ENCODE data around the gene NDUFV1. TPM values are rescaled to one million over a fixed set of nuclear protein-coding genes. Genes with fewer than 3 reads are reported as not detected.

Gene NDUFV1
- total and polyA plus RNA-seq, 2 donors (not counting 1 experiment from before 2014, with no cell fraction given) = 238 to 315 TPM

DNA sequence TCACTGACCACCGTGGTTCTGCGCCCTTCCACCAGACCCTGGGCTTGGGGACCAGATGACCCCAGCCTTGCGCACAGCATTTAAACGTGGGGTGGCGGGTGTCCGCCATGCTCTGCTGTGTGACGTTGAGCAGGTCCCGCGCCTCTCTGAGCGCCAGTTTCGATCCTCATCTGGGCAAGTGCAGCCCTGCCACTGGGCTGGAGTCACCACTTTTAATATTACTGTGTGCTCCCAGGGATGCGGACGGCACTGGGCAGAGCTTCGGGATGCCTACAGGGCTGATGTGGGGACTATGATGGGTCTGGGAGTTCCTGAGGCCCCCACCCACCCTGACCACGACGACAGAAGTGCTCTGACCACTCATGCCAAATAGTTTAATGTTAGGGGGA is 24.2 kb downstream of the NDUFV1 start:
- Histone ChIP-seq H3K27ac (ENCODE audit: low read length in 2 of 2) (peak overlapping the region; percentile 83 to 85), H3K79me2 (ENCODE audit: control insufficient read depth, insufficient read depth, low read length) (no peaks in the 10 kb centered on the region), H3K9me3 (ENCODE audit: control extremely low read depth in 1 of 3, control insufficient read depth in 2 of 3, insufficient read depth in 1 of 3, low read length in 2 of 3) (no peaks in the 10 kb centered on the region), H2AFZ (ENCODE audit: insufficient read depth, low read depth, low read length, poor library complexity, severe bottlenecking) (peak overlapping the region; percentile 81), H3K4me1 (ENCODE audit: control insufficient read depth in 2 of 2, insufficient read depth in 2 of 2, low read length in 2 of 2) (peaks cover 14 to 19% of the 10 kb centered on the region in 2 donors), H3K36me3 (replicated peaks in 1 of 2; ENCODE audit: control extremely low read depth in 1 of 2, control insufficient read depth in 1 of 2, extremely low read depth in 1 of 2, insufficient read depth in 2 of 2, low read length in 1 of 2) (no peaks in the 10 kb centered on the region), H3K9ac (ENCODE audit: low read length) (peak overlapping the region; percentile 75), H3K4me2 (replicated peaks; ENCODE audit: low read depth, low read length, poor library complexity, severe bottlenecking) (peak overlapping the region; percentile 99), H3K4me3 (ENCODE audit: control extremely low read depth in 1 of 5, extremely low read depth in 1 of 5, insufficient read depth in 1 of 5, low read depth in 2 of 5, low read length in 4 of 5) (peak overlapping the region in 4 of 5 experiments; percentile 68 to 75 (median 74)), H4K20me1 (ENCODE audit: control insufficient read depth, insufficient read depth, low read length, poor library complexity, severe bottlenecking) (peaks cover 9% of the 10 kb centered on the region), H3K27me3 (replicated peaks in 1 of 4; ENCODE audit: control extremely low read depth in 1 of 4, control insufficient read depth in 3 of 4, insufficient read depth in 4 of 4, low read length in 3 of 4) (no peaks in the 10 kb centered on the region)
- CTCF ChIA-PET = interaction anchor here (0.6 to 7.5 kb wide), 13 partner anchors 10 to 369 kb away, joined by 3 to 105 read pairs (median 8); partner anchors contain the start of genes ACY3 and POLD4
- 75% methylated on average over 14 of the region's 16 CpGs for WGBS (ENCODE audit: insufficient coverage)
- Mint-ChIP-seq H3K9me3 (ENCODE audit: insufficient read depth) (no peaks in the 10 kb centered on the region), H3K4me1 (peaks cover 17% of the 10 kb centered on the region), H3K4me3 (peak overlapping the region; percentile 90), H3K27me3 (no peaks in the 10 kb centered on the region), H3K27ac (peak overlapping the region; percentile 86)
- intact Hi-C loops (cut with micrococcal nuclease) = loop anchor here (1.0 kb wide), 1 partner anchor 25 kb away; the partner anchor contains the start of gene NDUFV1
- POLR2A ChIA-PET = interaction anchor here (0.6 to 2.8 kb wide), 5 partner anchors 16 to 211 kb away, joined by 3 to 31 read pairs (median 13); partner anchors contain the start of genes ACY3 and GSTP1
- no peak for DNase-seq
- TF ChIP-seq CTCF (IDR thresholded peaks at IDR 0.05) = peak; percentile 38
- no peak for TF ChIP-seq EZH2 (IDR thresholded peaks at IDR 0.05; ENCODE audit: borderline replicate concordance, insufficient read depth, low read depth, low read length, poor library complexity, severe bottlenecking)
- no peak for ATAC-seq (ENCODE audit: low read depth)

DNA sequence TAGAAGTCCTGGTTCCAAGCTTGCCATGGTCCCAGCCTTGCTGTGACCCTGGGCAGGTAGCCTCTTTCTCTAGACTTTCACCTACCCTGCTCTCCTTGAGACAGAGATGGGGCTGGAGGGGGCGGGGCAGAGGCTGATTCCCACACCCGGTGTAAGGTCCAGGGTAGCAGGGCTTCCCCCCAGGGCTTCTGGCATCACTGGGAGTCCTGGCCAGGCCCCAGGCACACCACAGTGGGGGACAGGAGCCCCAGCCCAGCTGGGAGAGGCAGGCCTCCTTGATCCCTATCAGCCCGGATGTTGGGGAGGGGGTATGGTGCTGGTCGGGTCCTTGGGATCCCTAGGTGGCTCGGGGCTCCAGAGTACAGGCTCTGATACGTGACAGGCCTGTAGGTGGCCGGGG is 24.7 kb downstream of the NDUFV1 start:
- no peak overlapping the region for H2AFZ ChIP-seq (ENCODE audit: insufficient read depth, low read depth, low read length, poor library complexity, severe bottlenecking)
- no peak overlapping the region for H3K9ac ChIP-seq (ENCODE audit: low read length)

More for the DNA sequence above, 24.7 kb downstream of the NDUFV1 start:
- Histone ChIP-seq H3K79me2 (ENCODE audit: control insufficient read depth, insufficient read depth, low read length) (no peaks in the 10 kb centered on the region), H3K36me3 (replicated peaks in 1 of 2; ENCODE audit: control extremely low read depth in 1 of 2, control insufficient read depth in 1 of 2, extremely low read depth in 1 of 2, insufficient read depth in 2 of 2, low read length in 1 of 2) (no peaks in the 10 kb centered on the region), H3K4me1 (ENCODE audit: control insufficient read depth in 2 of 2, insufficient read depth in 2 of 2, low read length in 2 of 2) (peaks cover 14 to 19% of the 10 kb centered on the region in 2 donors), H3K27me3 (replicated peaks in 1 of 4; ENCODE audit: control extremely low read depth in 1 of 4, control insufficient read depth in 3 of 4, insufficient read depth in 4 of 4, low read length in 3 of 4) (no peaks in the 10 kb centered on the region), H3K27ac (ENCODE audit: low read length in 2 of 2) (no peak overlapping the region), H4K20me1 (ENCODE audit: control insufficient read depth, insufficient read depth, low read length, poor library complexity, severe bottlenecking) (peaks cover 9% of the 10 kb centered on the region), H3K9me3 (ENCODE audit: control extremely low read depth in 1 of 3, control insufficient read depth in 2 of 3, insufficient read depth in 1 of 3, low read length in 2 of 3) (no peaks in the 10 kb centered on the region), H3K4me2 (replicated peaks; ENCODE audit: low read depth, low read length, poor library complexity, severe bottlenecking) (peak overlapping the region; percentile 99), H3K4me3 (ENCODE audit: control extremely low read depth in 1 of 5, extremely low read depth in 1 of 5, insufficient read depth in 1 of 5, low read depth in 2 of 5, low read length in 4 of 5) (no peak overlapping the region)
- CTCF ChIA-PET = interaction anchor here (0.6 to 7.5 kb wide), 6 partner anchors 9 to 163 kb away, joined by 3 to 105 read pairs (median 47); partner anchors contain the start of gene ACY3
- POLR2A ChIA-PET = interaction anchor here (0.6 to 2.8 kb wide), 2 partner anchors 15 to 211 kb away, joined by 3 to 17 read pairs; no protein-coding TSS in a partner anchor
- 89% methylated on average over 7 of the region's 7 CpGs for WGBS (ENCODE audit: insufficient coverage)
- Mint-ChIP-seq H3K27ac (no peak overlapping the region), H3K4me1 (peaks cover 17% of the 10 kb centered on the region), H3K9me3 (ENCODE audit: insufficient read depth) (no peaks in the 10 kb centered on the region), H3K27me3 (no peaks in the 10 kb centered on the region), H3K4me3 (peak overlapping the region; percentile 90)
- TF ChIP-seq CTCF (IDR thresholded peaks at IDR 0.05) (no peak), EZH2 (IDR thresholded peaks at IDR 0.05; ENCODE audit: borderline replicate concordance, insufficient read depth, low read depth, low read length, poor library complexity, severe bottlenecking) (no peak)
- DNase-seq = peak; percentile 32
- no peak for ATAC-seq (ENCODE audit: low read depth)
- intact Hi-C loops (cut with micrococcal nuclease) = no loop called here
